Retinal pigment epithelial cell (primary cell): Measurements from ENCODE around the gene NMUR1.

Source experiments
- DNase-seq: peaks from one replicate; pipeline ENCODE4 v3.0.0-alpha.2; 2010; ENCODE audit warnings: low read depth
- H3K4me3 ChIP-seq: 2 replicates; pipeline ENCODE4 v1.5.1; 2011; ENCODE audit warnings: mild to moderate bottlenecking, low read length, control low read depth, moderate library complexity
- TF ChIP-seq, protein P1 (sequence below): conservative IDR thresholded peaks from 2 replicates; pipeline ENCODE4 v1.5.1; 2011; ENCODE audit warnings: low read depth, low read length, control low read depth, inconsistent platforms

NMUR1 gene

DNA sequence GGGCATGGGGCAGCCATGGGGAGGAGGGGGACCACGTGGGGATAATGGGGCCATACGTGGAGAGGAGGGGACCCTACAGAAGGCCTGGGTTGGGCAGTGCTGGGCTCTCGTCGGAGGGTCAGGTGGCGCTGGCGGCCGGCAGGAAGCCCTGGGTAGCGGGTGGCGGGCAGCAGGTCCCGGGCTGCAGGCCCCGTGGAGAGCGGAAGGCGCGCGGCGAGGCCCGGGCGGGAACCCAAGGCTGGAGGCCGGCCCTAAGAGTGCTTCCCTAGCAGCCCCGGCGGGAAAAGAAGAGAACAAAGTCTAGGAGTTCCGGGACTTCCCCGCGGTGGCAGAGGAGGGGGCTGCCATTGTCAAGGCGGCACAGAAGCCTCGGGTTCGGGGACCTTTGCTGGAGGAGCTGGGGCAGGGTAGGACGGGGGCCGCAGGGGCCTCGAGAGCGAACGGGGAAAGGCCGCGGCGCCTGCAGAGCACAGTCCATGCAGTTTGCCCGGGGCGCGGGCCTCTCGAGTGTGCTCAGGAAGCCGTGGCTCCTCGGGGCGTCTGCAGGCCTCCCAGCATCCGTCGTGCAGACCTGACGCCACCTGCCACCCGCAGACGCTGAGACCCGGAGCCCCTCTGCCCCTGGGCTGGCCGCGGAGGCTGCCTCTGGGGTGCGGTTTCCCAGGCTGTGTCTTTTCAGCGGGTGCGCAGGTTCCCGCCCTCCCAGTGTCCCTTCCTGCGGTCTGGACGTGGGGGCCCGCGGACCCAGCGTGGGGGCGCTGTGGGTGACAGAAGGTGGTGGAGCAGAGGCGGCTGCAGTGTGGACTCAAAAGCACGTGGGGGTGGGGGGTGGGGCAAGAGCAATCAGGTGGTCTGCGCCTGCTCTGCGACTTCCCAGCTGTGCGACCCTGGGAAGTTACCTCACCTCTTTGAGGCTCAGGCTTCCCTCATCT, 46.6 kb downstream of the NMUR1 start:
- TF ChIP-seq, protein P1, sequence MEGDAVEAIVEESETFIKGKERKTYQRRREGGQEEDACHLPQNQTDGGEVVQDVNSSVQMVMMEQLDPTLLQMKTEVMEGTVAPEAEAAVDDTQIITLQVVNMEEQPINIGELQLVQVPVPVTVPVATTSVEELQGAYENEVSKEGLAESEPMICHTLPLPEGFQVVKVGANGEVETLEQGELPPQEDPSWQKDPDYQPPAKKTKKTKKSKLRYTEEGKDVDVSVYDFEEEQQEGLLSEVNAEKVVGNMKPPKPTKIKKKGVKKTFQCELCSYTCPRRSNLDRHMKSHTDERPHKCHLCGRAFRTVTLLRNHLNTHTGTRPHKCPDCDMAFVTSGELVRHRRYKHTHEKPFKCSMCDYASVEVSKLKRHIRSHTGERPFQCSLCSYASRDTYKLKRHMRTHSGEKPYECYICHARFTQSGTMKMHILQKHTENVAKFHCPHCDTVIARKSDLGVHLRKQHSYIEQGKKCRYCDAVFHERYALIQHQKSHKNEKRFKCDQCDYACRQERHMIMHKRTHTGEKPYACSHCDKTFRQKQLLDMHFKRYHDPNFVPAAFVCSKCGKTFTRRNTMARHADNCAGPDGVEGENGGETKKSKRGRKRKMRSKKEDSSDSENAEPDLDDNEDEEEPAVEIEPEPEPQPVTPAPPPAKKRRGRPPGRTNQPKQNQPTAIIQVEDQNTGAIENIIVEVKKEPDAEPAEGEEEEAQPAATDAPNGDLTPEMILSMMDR, result no peak
- no peak for DNase-seq
- H3K4me3 ChIP-seq, result no peak overlapping the region

GRCh38 chr2:231482806-231483391, 47.3 kb downstream of the NMUR1 start:
- peak overlapping the region; percentile 19 for H3K4me3 ChIP-seq
- TF ChIP-seq, protein P1, result peak; percentile 93
- DNase-seq, result no peak

GRCh38 chr2:231480781-231481180, 49.5 kb downstream of the NMUR1 start:
- H3K4me3 ChIP-seq, result no peak overlapping the region
- DNase-seq, result no peak
- TF ChIP-seq, protein P1, result no peak

GRCh38 chr2:231479455-231479854, 50.8 kb downstream of the NMUR1 start:
- no peak for DNase-seq
- TF ChIP-seq, protein P1, result no peak
- H3K4me3 ChIP-seq, result no peak overlapping the region

DNA sequence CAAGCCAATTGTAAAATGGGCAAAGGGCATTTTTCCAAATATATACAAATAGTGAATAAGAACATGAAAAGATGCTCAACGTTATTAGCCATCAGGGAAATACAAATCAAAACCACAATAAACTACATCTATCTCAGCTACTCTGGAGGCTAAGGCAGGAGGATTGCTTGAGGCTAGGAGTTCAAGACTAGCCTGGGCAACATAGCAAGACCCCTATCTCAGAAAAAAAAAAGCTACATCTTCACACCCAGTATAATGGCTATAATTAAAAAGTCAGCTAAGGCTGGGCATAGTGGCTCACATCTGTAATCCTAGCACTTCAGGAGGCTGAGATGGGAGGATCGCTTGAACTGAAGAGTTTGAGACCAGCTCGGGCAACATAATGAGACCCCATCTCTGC, 53.3 kb downstream of the NMUR1 start:
- H3K4me3 ChIP-seq, result no peak overlapping the region
- DNase-seq, result no peak
- TF ChIP-seq, protein P1, result no peak

DNA sequence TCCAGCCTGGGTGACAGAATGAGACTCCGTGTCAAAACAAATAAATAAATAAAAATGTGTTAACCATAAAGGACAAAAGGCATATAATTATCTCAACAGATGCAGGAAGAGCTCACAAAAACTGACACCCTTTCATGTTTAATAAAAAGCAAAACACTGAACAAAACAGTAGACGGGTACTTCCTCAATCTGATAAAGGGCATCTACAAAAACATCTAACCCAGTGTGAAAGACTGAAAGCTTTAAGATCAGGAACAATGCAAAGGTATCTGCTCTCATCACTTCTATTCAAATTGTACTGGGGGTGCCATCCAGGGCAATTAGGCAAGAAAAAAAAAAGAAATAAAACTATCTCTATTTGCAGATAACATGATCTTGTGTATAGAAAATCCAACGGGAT, 54.3 kb downstream of the NMUR1 start:
- H3K4me3 ChIP-seq, result no peak overlapping the region
- no peak for DNase-seq
- TF ChIP-seq, protein P1, result no peak
